LNCAP (cell line): Measurements from ENCODE around the gene RIC1.

ENCODE experiments used
- CTCF ChIP-seq: fragments of 450-650 bp; IDR thresholded peaks from 2 replicates; pipeline ENCODE4 v1.5.1; 2017; ENCODE audit warnings: mild to moderate bottlenecking

The RIC1 gene

GRCh38 chr9:5614192-5614591 lies 14.7 kb upstream of the RIC1 start:
- no peak for TF ChIP-seq CTCF

GRCh38 chr9:5614985-5615384 lies 13.9 kb upstream of the RIC1 start:
- no peak for TF ChIP-seq CTCF

GRCh38 chr9:5617749-5618148 lies 11.2 kb upstream of the RIC1 start:
- TF ChIP-seq CTCF = no peak

DNA sequence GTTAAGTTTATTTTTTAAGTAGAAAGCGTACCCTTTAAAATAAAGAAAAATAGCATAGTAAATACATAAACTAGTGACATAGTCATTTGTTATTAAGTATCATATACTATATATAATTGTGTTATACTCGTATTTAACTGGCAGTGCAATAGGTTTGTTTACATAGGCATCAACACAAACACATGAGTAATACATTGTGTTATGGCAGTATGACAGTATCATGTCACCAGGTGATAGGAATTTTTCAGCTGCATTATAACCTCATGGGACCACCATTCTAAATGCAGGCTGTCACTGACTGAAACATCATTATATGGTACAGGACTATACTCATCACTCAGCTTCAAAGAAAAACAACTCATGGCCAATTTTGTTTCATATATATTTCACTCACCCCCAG lies 8.4 kb upstream of the RIC1 start:
- no peak for TF ChIP-seq CTCF

DNA sequence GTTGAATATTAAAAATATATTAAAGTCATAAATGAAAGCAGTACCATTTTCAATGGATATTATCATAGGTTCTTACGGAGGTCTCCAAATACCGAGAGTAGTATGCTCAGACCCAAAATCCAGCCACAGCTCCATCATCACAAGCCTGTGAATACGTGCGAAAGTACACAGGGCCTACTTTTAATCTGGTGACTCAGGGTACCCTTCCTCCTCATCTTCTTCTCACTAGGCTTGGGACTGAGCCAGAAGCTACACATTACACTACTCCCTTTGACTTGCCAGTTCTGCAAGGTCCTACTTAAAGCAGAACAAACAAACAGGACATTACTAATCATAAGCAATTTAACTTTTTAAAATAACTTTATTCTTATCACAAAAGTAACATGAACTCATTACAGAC lies 7.6 kb upstream of the RIC1 start:
- no peak for TF ChIP-seq CTCF

DNA sequence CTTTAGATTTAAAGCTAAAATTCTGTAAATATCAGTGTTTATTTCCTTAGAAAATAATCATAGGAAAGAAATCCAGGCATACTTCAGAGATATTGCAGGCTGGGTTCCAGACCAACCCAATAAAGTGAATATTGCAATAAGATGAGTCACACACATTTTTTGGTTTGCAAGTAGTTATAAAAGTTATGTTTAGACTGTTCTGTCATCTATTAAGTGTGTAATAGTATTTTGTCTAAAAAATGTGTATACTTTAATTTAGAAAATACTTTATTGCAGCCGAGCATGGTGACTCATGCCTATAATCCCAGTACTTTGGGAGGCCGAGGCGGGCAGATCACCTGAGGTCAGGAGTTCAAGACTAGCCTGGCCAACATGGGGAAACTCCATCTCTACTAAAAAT lies 6.9 kb upstream of the RIC1 start:
- TF ChIP-seq CTCF = no peak

GRCh38 chr9:5624655-5625054 lies 4.3 kb upstream of the RIC1 start:
- no peak for TF ChIP-seq CTCF
